ENCODE results near the gene ARHGAP26. TPM values are rescaled to one million over a fixed set of nuclear protein-coding genes. Genes with fewer than 3 reads are reported as not detected.

The ARHGAP26 gene
- total and polyA plus RNA-seq, 4 experiments from 2014 or later = 2.0 to 22.7 (median 17.3) TPM

DNA sequence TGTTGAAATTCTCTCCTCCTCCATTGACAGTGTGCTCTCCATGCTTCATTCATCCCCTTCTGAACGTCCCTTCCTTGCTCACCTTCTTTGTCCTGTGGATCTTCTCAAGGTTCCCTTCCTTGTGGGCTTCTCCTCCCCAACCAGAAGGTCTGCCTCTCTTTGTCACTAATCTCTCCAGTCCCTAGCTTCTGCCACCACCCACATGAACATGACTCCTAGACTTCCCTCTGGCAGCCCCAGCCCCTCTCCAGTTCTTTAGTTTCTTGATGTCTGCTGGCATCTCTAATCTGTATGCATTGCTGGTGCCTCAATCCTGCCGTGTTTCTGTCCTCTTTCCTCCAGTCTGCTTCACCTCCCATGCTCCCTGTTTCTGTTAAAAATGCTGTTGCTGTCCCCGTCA lies 79.3 kb downstream of the ARHGAP26 start:
- ChIA-PET CTCF (ENCODE audit: partially characterized antibody) (interaction anchor here (2.4 kb wide), 1 partner anchor 17 kb away, joined by 9 read pairs; no protein-coding TSS in a partner anchor), POLR2A (ENCODE audit: partially characterized antibody) (no interaction called here)
- no peak for DNase-seq
- Mint-ChIP-seq H3K27me3 (no peaks in the 10 kb centered on the region), H3K4me3 (no peak overlapping the region), H3K27ac (peak overlapping the region in 4 of 7 donors; percentile 27 to 67 (median 47)), H3K4me1 (peaks cover 19 to 45% (median 37%) of the 10 kb centered on the region in 4 donors), H3K36me3 (no peaks in the 10 kb centered on the region), H3K9me3 (no peaks in the 10 kb centered on the region)
- no peak overlapping the region for H3K4me3 ChIP-seq (ENCODE audit: low read length in 2 of 2)
- H3K9me3 ChIP-seq (ENCODE audit: control insufficient read depth in 1 of 2, low read length in 2 of 2) = no peaks in the 10 kb centered on the region
- no peaks in the 10 kb centered on the region for H3K36me3 ChIP-seq (ENCODE audit: insufficient read depth, low read length)
- H3K27me3 ChIP-seq (ENCODE audit: insufficient read depth, low read length) = no peaks in the 10 kb centered on the region
- H3K27ac ChIP-seq (ENCODE audit: low read depth, low read length) = no peak overlapping the region
- intact Hi-C loops (cut with micrococcal nuclease) = no loop called here
- peaks cover 15% of the 10 kb centered on the region for H3K4me1 ChIP-seq (ENCODE audit: insufficient read depth, low read length)

DNA sequence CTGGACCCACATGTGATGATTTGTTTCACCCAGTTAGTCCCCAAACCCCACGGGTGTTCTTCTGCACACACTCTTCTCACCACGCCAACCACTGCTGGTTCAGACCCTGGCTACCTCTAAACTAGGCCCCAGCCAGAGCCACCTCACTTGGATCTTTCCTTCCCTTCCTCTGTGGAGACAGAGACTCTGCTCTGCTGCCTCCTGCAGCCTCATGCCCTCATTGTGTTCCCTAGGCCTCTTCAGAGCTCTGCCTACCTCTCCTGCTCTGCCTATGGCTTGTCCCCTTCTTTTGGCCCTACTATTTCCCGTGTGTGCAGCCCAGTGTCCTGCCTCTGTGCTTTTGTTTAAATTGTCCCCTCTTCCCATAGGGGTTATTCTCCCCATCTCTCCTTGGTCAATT lies 79.7 kb downstream of the ARHGAP26 start:
- no peaks in the 10 kb centered on the region for H3K27me3 Mint-ChIP-seq
- no peak for DNase-seq
- Histone ChIP-seq H3K27ac (ENCODE audit: low read depth, low read length) (no peak overlapping the region), H3K4me3 (ENCODE audit: low read length in 2 of 2) (no peak overlapping the region), H3K4me1 (ENCODE audit: insufficient read depth, low read length) (peaks cover 14% of the 10 kb centered on the region), H3K9me3 (ENCODE audit: control insufficient read depth in 1 of 2, low read length in 2 of 2) (no peaks in the 10 kb centered on the region), H3K36me3 (ENCODE audit: insufficient read depth, low read length) (no peaks in the 10 kb centered on the region), H3K27me3 (ENCODE audit: insufficient read depth, low read length) (no peaks in the 10 kb centered on the region)
- peaks cover 18 to 43% (median 36%) of the 10 kb centered on the region in 4 donors for H3K4me1 Mint-ChIP-seq
- peak overlapping the region in 3 of 7 donors; percentile 34 to 67 (median 36) for H3K27ac Mint-ChIP-seq
- intact Hi-C loops (cut with micrococcal nuclease) = no loop called here
- H3K9me3 Mint-ChIP-seq = no peaks in the 10 kb centered on the region
- no peak overlapping the region for H3K4me3 Mint-ChIP-seq
- ChIA-PET POLR2A (ENCODE audit: partially characterized antibody) (no interaction called here), CTCF (ENCODE audit: partially characterized antibody) (interaction anchor here (1.0 to 1.4 kb wide), 2 partner anchors 16 to 137 kb away, joined by 3 to 4 read pairs; no protein-coding TSS in a partner anchor)
- H3K36me3 Mint-ChIP-seq = no peaks in the 10 kb centered on the region

DNA sequence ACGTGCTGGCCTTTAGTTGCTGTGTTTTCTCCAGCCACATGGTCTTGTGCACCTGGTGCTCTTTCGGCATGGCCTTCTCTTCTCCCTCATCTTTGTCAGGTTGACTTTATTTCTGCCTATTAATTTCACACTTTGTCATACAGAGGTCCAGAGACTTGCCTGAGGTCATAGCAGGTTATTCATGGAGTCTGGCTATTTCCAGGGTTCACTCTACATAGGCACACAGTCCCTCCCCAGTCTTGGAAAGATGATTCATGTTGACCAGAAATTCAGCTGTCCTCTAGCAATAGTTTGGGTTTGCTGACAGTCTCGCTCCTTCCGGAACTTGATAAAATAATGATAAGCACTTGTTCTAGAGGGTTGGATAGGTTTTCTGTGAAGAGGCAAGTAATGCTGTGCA lies 81.6 kb downstream of the ARHGAP26 start:
- no peak overlapping the region for H3K4me3 ChIP-seq (ENCODE audit: low read length in 2 of 2)
- Mint-ChIP-seq H3K36me3 (no peaks in the 10 kb centered on the region), H3K4me3 (no peak overlapping the region), H3K27me3 (no peaks in the 10 kb centered on the region), H3K4me1 (peaks cover 13 to 26% (median 24%) of the 10 kb centered on the region in 4 donors), H3K27ac (no peak overlapping the region), H3K9me3 (no peaks in the 10 kb centered on the region)
- POLR2A ChIA-PET (ENCODE audit: partially characterized antibody) = no interaction called here
- H3K27ac ChIP-seq (ENCODE audit: low read depth, low read length) = no peak overlapping the region
- H3K36me3 ChIP-seq (ENCODE audit: insufficient read depth, low read length) = no peaks in the 10 kb centered on the region
- no peaks in the 10 kb centered on the region for H3K27me3 ChIP-seq (ENCODE audit: insufficient read depth, low read length)
- H3K9me3 ChIP-seq (ENCODE audit: control insufficient read depth in 1 of 2, low read length in 2 of 2) = no peaks in the 10 kb centered on the region
- DNase-seq = no peak
- intact Hi-C loops (cut with micrococcal nuclease) = no loop called here
- no peaks in the 10 kb centered on the region for H3K4me1 ChIP-seq (ENCODE audit: insufficient read depth, low read length)
- CTCF ChIA-PET (ENCODE audit: partially characterized antibody) = interaction anchor here (1.2 to 1.4 kb wide), 2 partner anchors 16 to 73 kb away, joined by 4 to 6 read pairs; no protein-coding TSS in a partner anchor

DNA sequence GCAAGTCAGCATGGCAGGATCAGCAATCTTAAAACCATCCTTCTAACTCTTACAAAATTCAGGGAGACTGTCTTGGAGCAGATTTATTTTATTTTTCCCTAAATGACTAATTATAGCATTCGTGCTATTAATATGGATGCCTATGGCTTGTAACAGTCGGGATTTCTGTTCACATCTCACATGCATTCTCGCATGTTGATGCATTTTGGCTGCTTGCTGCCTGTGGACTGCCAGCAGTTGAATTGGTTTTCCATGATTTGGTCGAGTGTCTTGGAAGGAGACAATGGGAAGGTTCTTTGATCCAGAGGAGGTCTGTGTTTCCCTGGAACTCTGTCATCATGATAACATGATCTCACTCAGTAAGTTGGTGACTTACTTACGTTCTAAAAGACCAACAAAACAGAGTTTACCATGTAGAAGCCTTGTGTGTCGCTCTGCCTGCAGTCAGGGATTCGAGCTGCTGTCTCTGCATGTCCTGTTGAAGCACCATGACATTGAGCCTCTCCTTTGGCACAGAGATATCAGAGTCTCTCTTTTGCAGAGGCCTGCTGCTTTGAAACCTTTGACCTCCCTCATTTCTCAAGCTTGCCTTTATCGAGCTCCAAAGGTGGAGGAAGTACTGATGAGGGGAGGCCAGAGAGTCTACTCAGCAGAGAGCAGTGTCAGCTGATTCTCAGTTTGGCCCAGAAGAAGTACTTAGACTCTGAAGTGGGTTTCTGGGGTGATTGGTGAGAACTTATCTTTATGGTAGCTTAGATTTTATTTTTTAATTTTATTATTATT lies 82.4 kb downstream of the ARHGAP26 start:
- no peak for DNase-seq
- ChIA-PET POLR2A (ENCODE audit: partially characterized antibody) (no interaction called here), CTCF (ENCODE audit: partially characterized antibody) (interaction anchor here (0.5 to 1.6 kb wide), 5 partner anchors 8 to 140 kb away, joined by 3 to 8 read pairs (median 4); no protein-coding TSS in a partner anchor)
- H3K4me1 Mint-ChIP-seq = peaks cover 14 to 27% (median 25%) of the 10 kb centered on the region in 4 donors
- no peaks in the 10 kb centered on the region for H3K27me3 Mint-ChIP-seq
- Histone ChIP-seq H3K4me3 (ENCODE audit: low read length in 2 of 2) (no peak overlapping the region), H3K36me3 (ENCODE audit: insufficient read depth, low read length) (no peaks in the 10 kb centered on the region), H3K4me1 (ENCODE audit: insufficient read depth, low read length) (no peaks in the 10 kb centered on the region), H3K27me3 (ENCODE audit: insufficient read depth, low read length) (no peaks in the 10 kb centered on the region), H3K9me3 (ENCODE audit: control insufficient read depth in 1 of 2, low read length in 2 of 2) (no peaks in the 10 kb centered on the region), H3K27ac (ENCODE audit: low read depth, low read length) (no peak overlapping the region)
- H3K4me3 Mint-ChIP-seq = no peak overlapping the region
- H3K27ac Mint-ChIP-seq = no peak overlapping the region
- no peaks in the 10 kb centered on the region for H3K36me3 Mint-ChIP-seq
- no peaks in the 10 kb centered on the region for H3K9me3 Mint-ChIP-seq
- intact Hi-C loops (cut with micrococcal nuclease) = no loop called here

DNA sequence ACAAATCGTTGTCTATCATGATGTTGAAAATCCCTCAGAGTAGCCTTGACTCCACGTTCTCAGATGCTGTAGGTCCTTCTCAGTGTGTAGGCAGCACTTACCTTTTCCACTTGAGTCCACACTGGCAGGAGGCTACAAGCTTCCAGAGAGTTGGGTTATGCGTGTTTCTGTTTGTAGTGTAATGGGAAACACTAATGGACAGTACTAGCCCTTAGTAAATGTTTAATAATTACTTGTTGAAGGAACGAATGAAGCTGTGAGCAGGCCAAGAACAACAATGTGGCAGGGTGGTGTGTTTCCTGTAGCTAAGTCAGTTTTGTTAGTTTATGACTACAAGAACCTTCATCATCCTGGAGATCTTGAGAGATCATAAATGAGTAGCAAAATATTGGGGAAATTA lies 83.5 kb downstream of the ARHGAP26 start:
- no peak overlapping the region for H3K27ac Mint-ChIP-seq
- no peaks in the 10 kb centered on the region for H3K27me3 Mint-ChIP-seq
- H3K36me3 ChIP-seq (ENCODE audit: insufficient read depth, low read length) = no peaks in the 10 kb centered on the region
- POLR2A ChIA-PET (ENCODE audit: partially characterized antibody) = interaction anchor here (0.6 kb wide), 1 partner anchor 10 kb away, joined by 3 read pairs; no protein-coding TSS in a partner anchor
- H3K9me3 Mint-ChIP-seq = no peaks in the 10 kb centered on the region
- CTCF ChIA-PET (ENCODE audit: partially characterized antibody) = interaction anchor here (1.0 to 1.6 kb wide), 4 partner anchors 9 to 141 kb away, joined by 4 to 8 read pairs (median 6); no protein-coding TSS in a partner anchor
- H3K4me1 Mint-ChIP-seq = peaks cover 15 to 24% (median 23%) of the 10 kb centered on the region in 4 donors
- no peak overlapping the region for H3K27ac ChIP-seq (ENCODE audit: low read depth, low read length)
- DNase-seq = no peak
- no peak overlapping the region for H3K4me3 Mint-ChIP-seq
- no peaks in the 10 kb centered on the region for H3K9me3 ChIP-seq (ENCODE audit: control insufficient read depth in 1 of 2, low read length in 2 of 2)
- H3K4me1 ChIP-seq (ENCODE audit: insufficient read depth, low read length) = no peaks in the 10 kb centered on the region
- no peak overlapping the region for H3K4me3 ChIP-seq (ENCODE audit: low read length in 2 of 2)
- H3K36me3 Mint-ChIP-seq = no peaks in the 10 kb centered on the region
- intact Hi-C loops (cut with micrococcal nuclease) = no loop called here
- H3K27me3 ChIP-seq (ENCODE audit: insufficient read depth, low read length) = no peaks in the 10 kb centered on the region

DNA sequence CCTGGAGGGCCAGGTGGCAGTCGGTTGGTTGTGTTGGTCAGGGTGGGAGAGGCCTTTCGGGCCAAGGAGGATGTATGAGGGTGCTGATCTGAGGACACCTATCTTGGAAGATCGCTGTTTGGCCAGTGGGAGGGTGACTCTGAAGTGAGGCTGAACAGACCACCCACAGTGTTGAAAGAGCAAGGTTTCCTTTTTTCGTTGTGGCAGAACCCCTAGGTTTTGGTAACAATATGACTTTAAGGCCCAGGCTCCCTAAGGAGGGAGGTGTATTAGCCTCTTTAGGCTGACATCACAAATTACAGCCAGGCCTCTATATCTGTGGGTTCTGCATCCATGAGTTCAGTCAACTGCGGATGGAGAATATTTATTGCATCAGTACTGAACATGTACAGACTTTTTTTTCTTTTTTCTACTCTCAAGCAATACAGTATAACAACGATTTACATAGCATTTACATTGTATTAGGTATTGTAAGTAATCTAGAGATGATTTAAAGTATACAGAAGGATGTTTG lies 86.1 kb downstream of the ARHGAP26 start:
- intact Hi-C loops (cut with micrococcal nuclease) = no loop called here
- no peaks in the 10 kb centered on the region for H3K9me3 Mint-ChIP-seq
- Histone ChIP-seq H3K27ac (ENCODE audit: low read depth, low read length) (no peak overlapping the region), H3K4me1 (ENCODE audit: insufficient read depth, low read length) (no peaks in the 10 kb centered on the region), H3K9me3 (ENCODE audit: control insufficient read depth in 1 of 2, low read length in 2 of 2) (no peaks in the 10 kb centered on the region), H3K36me3 (ENCODE audit: insufficient read depth, low read length) (no peaks in the 10 kb centered on the region), H3K4me3 (ENCODE audit: low read length in 2 of 2) (no peak overlapping the region), H3K27me3 (ENCODE audit: insufficient read depth, low read length) (no peaks in the 10 kb centered on the region)
- peak overlapping the region in 1 of 7 donors; percentile 67 for H3K27ac Mint-ChIP-seq
- no peaks in the 10 kb centered on the region for H3K36me3 Mint-ChIP-seq
- H3K27me3 Mint-ChIP-seq = no peaks in the 10 kb centered on the region
- ChIA-PET POLR2A (ENCODE audit: partially characterized antibody) (no interaction called here), CTCF (ENCODE audit: partially characterized antibody) (no interaction called here)
- H3K4me3 Mint-ChIP-seq = no peak overlapping the region
- peaks cover 10 to 24% (median 17%) of the 10 kb centered on the region in 4 donors for H3K4me1 Mint-ChIP-seq
- DNase-seq = no peak

DNA sequence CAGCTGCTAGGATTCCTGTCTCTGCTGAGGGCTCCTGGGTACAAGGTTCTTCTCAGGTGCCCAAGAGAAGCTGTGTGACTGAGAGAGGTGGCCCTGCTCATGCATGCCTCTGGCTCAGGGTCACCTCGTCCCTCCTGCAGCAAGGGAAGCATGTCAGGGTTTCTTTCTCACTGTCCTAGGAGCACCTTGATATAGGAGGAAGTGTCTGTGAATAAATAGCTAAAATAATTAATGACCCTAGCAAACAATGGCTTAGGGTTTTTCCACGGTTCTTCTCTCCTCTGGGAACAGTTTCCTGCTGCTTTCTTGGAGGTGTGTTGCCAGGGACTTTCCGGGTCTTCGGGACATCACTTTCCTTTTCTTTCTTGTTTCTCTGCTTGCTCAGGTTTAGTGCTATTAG lies 87.2 kb downstream of the ARHGAP26 start:
- Mint-ChIP-seq H3K36me3 (no peaks in the 10 kb centered on the region), H3K27ac (peak overlapping the region in 3 of 7 donors; percentile 19 to 31 (median 27)), H3K4me1 (peaks cover 10 to 25% (median 19%) of the 10 kb centered on the region in 4 donors), H3K4me3 (no peak overlapping the region), H3K9me3 (no peaks in the 10 kb centered on the region), H3K27me3 (no peaks in the 10 kb centered on the region)
- no peak for DNase-seq
- intact Hi-C loops (cut with micrococcal nuclease) = no loop called here
- Histone ChIP-seq H3K4me1 (ENCODE audit: insufficient read depth, low read length) (no peaks in the 10 kb centered on the region), H3K27ac (ENCODE audit: low read depth, low read length) (no peak overlapping the region), H3K36me3 (ENCODE audit: insufficient read depth, low read length) (no peaks in the 10 kb centered on the region), H3K9me3 (ENCODE audit: control insufficient read depth in 1 of 2, low read length in 2 of 2) (no peaks in the 10 kb centered on the region), H3K27me3 (ENCODE audit: insufficient read depth, low read length) (no peaks in the 10 kb centered on the region), H3K4me3 (ENCODE audit: low read length in 2 of 2) (no peak overlapping the region)
- ChIA-PET POLR2A (ENCODE audit: partially characterized antibody) (interaction anchor here (0.8 kb wide), 1 partner anchor 87 kb away, joined by 3 read pairs; the partner anchor contains the start of gene ARHGAP26), CTCF (ENCODE audit: partially characterized antibody) (interaction anchor here (1.1 kb wide), 1 partner anchor 10 kb away, joined by 3 read pairs; no protein-coding TSS in a partner anchor)
